HEK293 (cell line): ENCODE data around the gene MTMR3.

Experiments used
- CTCF ChIA-PET: fragments of 350-600 bp; formaldehyde crosslinking; extraction: SDS; loops from one replicate; lab custom pipeline; 2021; ENCODE audit warnings: antibody characterized with exemption; lab: Yijun Ruan, JAX
- POLR2A ChIA-PET: fragments of 300-600 bp; formaldehyde crosslinking; extraction: SDS; loops from one replicate; lab custom pipeline; 2020; ENCODE audit warnings: antibody characterized with exemption, inconsistent platforms; lab: Yijun Ruan, JAX
- H3K27ac ChIP-seq: fragments of 200-500 bp; sonication (Bioruptor generic); 2 replicates; pipeline ENCODE4 v1.5.1; 2014; ENCODE audit warnings: low read depth, low read length, control low read depth, inconsistent platforms; ENCODE audit errors: extremely low read depth
- H3K36me3 ChIP-seq, 2 experiments: fragments of 200-500 bp in 1 of 2; sonication (Bioruptor generic) in 1 of 2; 1 replicate in 1 of 2; 2 replicates in 1 of 2; pipeline ENCODE4 v1.5.1; 2014 to 2017; ENCODE audit warnings: inconsistent platforms in 2 of 2, low read length in 2 of 2; ENCODE audit not compliant: control insufficient read depth in 2 of 2, insufficient read depth in 1 of 2
- H3K4me1 ChIP-seq: fragments of 200-500 bp; sonication (Bioruptor generic); 2 replicates; pipeline ENCODE4 v1.5.1; 2014; ENCODE audit warnings: mild to moderate bottlenecking, low read length, inconsistent platforms; ENCODE audit not compliant: control insufficient read depth, insufficient read depth
- H3K4me3 ChIP-seq: 2 replicates; pipeline ENCODE4 v1.5.1; 2011; ENCODE audit warnings: low read depth, mild to moderate bottlenecking, control low read depth, low read length, moderate library complexity
- H3K9me3 ChIP-seq: fragments of 200-500 bp; sonication (Bioruptor generic); 2 replicates; pipeline ENCODE4 v1.5.1; 2014; ENCODE audit warnings: low read depth, low read length, inconsistent platforms; ENCODE audit not compliant: control insufficient read depth, insufficient read depth
- FEZF1 ChIP-seq: fragments of 450-650 bp; formaldehyde crosslinking; IDR thresholded peaks from 2 replicates; pipeline ENCODE4 v1.5.1; 2016; ENCODE audit warnings: missing biosample characterization, missing genetic modification characterization
- GLI4 ChIP-seq: fragments of 450-650 bp; formaldehyde crosslinking; IDR thresholded peaks from 2 replicates; pipeline ENCODE4 v1.5.1; 2016; ENCODE audit warnings: missing biosample characterization, missing genetic modification characterization
- KLF1 ChIP-seq: fragments of 450-650 bp; formaldehyde crosslinking; IDR thresholded peaks from 2 replicates; pipeline ENCODE4 v1.5.1; 2016; ENCODE audit warnings: missing biosample characterization, missing genetic modification characterization
- KLF10 ChIP-seq: fragments of 450-650 bp; IDR thresholded peaks from 2 replicates; pipeline ENCODE4 v1.5.1; 2018; ENCODE audit warnings: missing biosample characterization, mild to moderate bottlenecking, missing genetic modification characterization
- OVOL3 ChIP-seq: fragments of 450-650 bp; formaldehyde crosslinking; IDR thresholded peaks from 2 replicates; pipeline ENCODE4 v1.5.1; 2016; ENCODE audit warnings: missing biosample characterization, missing genetic modification characterization
- PBX3 ChIP-seq: sonication (generic); formaldehyde crosslinking; IDR thresholded peaks from 2 replicates; pipeline ENCODE4 v1.8.1; 2022; ENCODE audit warnings: mild to moderate bottlenecking, moderate library complexity, missing genetic modification reagents
- SP2 ChIP-seq: fragments of 450-650 bp; formaldehyde crosslinking; IDR thresholded peaks from 2 replicates; pipeline ENCODE4 v1.5.1; 2016; ENCODE audit warnings: missing biosample characterization, missing genetic modification characterization
- YY1 ChIP-seq: fragments of 450-650 bp; formaldehyde crosslinking; IDR thresholded peaks from 2 replicates; pipeline ENCODE4 v1.5.1; 2018; ENCODE audit warnings: missing biosample characterization, missing genetic modification characterization
- ZBTB48 ChIP-seq: fragments of 450-650 bp; formaldehyde crosslinking; IDR thresholded peaks from 2 replicates; pipeline ENCODE4 v1.5.1; 2016; ENCODE audit warnings: missing biosample characterization, missing genetic modification characterization
- ZFP3 ChIP-seq: fragments of 450-650 bp; formaldehyde crosslinking; IDR thresholded peaks from 2 replicates; pipeline ENCODE4 v1.5.1; 2016; ENCODE audit warnings: low read depth, missing biosample characterization, missing genetic modification characterization
- ZNF121 ChIP-seq: fragments of 450-650 bp; formaldehyde crosslinking; IDR thresholded peaks from 2 replicates; pipeline ENCODE4 v1.5.1; 2016; ENCODE audit warnings: missing biosample characterization, missing genetic modification characterization
- ZNF221 ChIP-seq: fragments of 450-650 bp; formaldehyde crosslinking; IDR thresholded peaks from 2 replicates; pipeline ENCODE4 v1.5.1; 2017; ENCODE audit warnings: missing biosample characterization, missing genetic modification characterization, borderline replicate concordance
- ZNF266 ChIP-seq: fragments of 450-650 bp; formaldehyde crosslinking; IDR thresholded peaks from 2 replicates; pipeline ENCODE4 v1.5.1; 2016; ENCODE audit warnings: missing biosample characterization, missing genetic modification characterization, low read depth
- ZNF280C ChIP-seq: fragments of 450-650 bp; formaldehyde crosslinking; IDR thresholded peaks from 2 replicates; pipeline ENCODE4 v1.5.1; 2016; ENCODE audit warnings: missing biosample characterization, missing genetic modification characterization
- ZNF521 ChIP-seq: fragments of 450-650 bp; formaldehyde crosslinking; IDR thresholded peaks from 2 replicates; pipeline ENCODE4 v1.5.1; 2017; ENCODE audit warnings: missing biosample characterization, mild to moderate bottlenecking, missing genetic modification characterization
- ZNF623 ChIP-seq: fragments of 450-650 bp; formaldehyde crosslinking; IDR thresholded peaks from 2 replicates; pipeline ENCODE4 v1.5.1; 2016; ENCODE audit warnings: missing biosample characterization, missing genetic modification characterization
- ZNF670 ChIP-seq: fragments of 450-650 bp; formaldehyde crosslinking; IDR thresholded peaks from 2 replicates; pipeline ENCODE4 v1.5.1; 2016; ENCODE audit warnings: missing biosample characterization, missing genetic modification characterization, low read depth
- TF ChIP-seq, protein P1 (sequence below): fragments of 450-650 bp; formaldehyde crosslinking; conservative IDR thresholded peaks from 2 replicates; pipeline ENCODE4 v1.5.1; 2016; ENCODE audit warnings: low read depth, missing biosample characterization, missing genetic modification characterization

MTMR3 gene

GRCh38 chr22:30027169-30027568 lies 144.2 kb downstream of the MTMR3 start:
- H3K27ac ChIP-seq = no peak overlapping the region
- ChIA-PET POLR2A (interaction anchor here (0.6 kb wide), 1 partner anchor 648 kb away, joined by 4 read pairs; no protein-coding TSS in a partner anchor), CTCF (interaction anchor here (0.6 to 1.4 kb wide), 2 partner anchors 21 to 338 kb away, joined by 3 to 5 read pairs; no protein-coding TSS in a partner anchor)
- H3K36me3 ChIP-seq = peaks cover 6 to 73% of the 10 kb centered on the region in 2 experiments; a peak in 2 of 3 replicates
- H3K4me1 ChIP-seq = no peaks in the 10 kb centered on the region
- no peak overlapping the region for H3K4me3 ChIP-seq
- H3K9me3 ChIP-seq = no peaks in the 10 kb centered on the region
- TF ChIP-seq KLF1 (tag by site-specific recombination) (peak; percentile 93), ZNF670 (no peak), ZNF521 (tag by site-specific recombination) (no peak), GLI4 (tag by site-specific recombination) (no peak)

DNA sequence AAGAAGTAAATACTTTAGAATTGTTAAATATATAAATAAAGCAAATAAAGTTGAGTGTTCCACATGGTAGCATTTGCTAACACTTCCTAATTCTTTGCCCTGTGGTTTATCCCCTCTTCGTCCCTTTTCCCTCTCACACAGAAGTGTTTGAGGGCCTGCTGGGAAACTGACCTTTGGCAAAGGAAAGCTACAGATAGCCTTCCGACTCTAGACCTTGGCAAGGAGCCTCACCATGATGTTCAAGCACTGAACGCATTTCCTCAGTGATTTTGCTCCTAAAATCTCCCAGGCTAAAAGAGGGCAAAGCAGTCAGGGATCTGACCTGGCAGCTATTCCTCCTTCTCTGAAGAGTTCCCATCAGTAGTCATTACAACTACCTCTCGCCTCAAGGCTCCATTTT lies 144.8 kb downstream of the MTMR3 start:
- CTCF ChIA-PET = interaction anchor here (1.4 to 4.1 kb wide), 3 partner anchors 22 to 338 kb away, joined by 5 to 16 read pairs (median 8); no protein-coding TSS in a partner anchor
- H3K36me3 ChIP-seq = peaks cover 6 to 66% of the 10 kb centered on the region in 2 experiments; a peak in 2 of 3 replicates
- H3K9me3 ChIP-seq = no peaks in the 10 kb centered on the region
- POLR2A ChIA-PET = interaction anchor here (1.6 kb wide), 1 partner anchor 11 kb away, joined by 5 read pairs; no protein-coding TSS in a partner anchor
- H3K4me1 ChIP-seq = no peaks in the 10 kb centered on the region
- H3K4me3 ChIP-seq = no peak overlapping the region
- no peak for TF ChIP-seq ZNF121 (tag by site-specific recombination)
- TF ChIP-seq, protein P1, sequence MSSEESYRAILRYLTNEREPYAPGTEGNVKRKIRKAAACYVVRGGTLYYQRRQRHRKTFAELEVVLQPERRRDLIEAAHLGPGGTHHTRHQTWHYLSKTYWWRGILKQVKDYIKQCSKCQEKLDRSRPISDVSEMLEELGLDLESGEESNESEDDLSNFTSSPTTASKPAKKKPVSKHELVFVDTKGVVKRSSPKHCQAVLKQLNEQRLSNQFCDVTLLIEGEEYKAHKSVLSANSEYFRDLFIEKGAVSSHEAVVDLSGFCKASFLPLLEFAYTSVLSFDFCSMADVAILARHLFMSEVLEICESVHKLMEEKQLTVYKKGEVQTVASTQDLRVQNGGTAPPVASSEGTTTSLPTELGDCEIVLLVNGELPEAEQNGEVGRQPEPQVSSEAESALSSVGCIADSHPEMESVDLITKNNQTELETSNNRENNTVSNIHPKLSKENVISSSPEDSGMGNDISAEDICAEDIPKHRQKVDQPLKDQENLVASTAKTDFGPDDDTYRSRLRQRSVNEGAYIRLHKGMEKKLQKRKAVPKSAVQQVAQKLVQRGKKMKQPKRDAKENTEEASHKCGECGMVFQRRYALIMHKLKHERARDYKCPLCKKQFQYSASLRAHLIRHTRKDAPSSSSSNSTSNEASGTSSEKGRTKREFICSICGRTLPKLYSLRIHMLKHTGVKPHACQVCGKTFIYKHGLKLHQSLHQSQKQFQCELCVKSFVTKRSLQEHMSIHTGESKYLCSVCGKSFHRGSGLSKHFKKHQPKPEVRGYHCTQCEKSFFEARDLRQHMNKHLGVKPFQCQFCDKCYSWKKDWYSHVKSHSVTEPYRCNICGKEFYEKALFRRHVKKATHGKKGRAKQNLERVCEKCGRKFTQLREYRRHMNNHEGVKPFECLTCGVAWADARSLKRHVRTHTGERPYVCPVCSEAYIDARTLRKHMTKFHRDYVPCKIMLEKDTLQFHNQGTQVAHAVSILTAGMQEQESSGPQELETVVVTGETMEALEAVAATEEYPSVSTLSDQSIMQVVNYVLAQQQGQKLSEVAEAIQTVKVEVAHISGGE = no peak
- TF ChIP-seq ZNF221 (tag by site-specific recombination) = no peak
- no peak for TF ChIP-seq SP2 (tag by site-specific recombination)
- no peak for TF ChIP-seq ZNF266 (tag by site-specific recombination)
- TF ChIP-seq ZNF280C (tag by site-specific recombination) = no peak
- no peak for TF ChIP-seq PBX3 (CRISPR knock-in tag)
- TF ChIP-seq YY1 (tag by site-specific recombination) = no peak
- TF ChIP-seq ZNF623 (tag by site-specific recombination) = no peak
- no peak overlapping the region for H3K27ac ChIP-seq

GRCh38 chr22:30028731-30029130 lies 145.8 kb downstream of the MTMR3 start:
- H3K4me3 ChIP-seq = no peak overlapping the region
- TF ChIP-seq ZFP3 (tag by site-specific recombination) (no peak), OVOL3 (no peak), ZBTB48 (tag by site-specific recombination) (no peak), FEZF1 (tag by site-specific recombination) (no peak), KLF10 (tag by site-specific recombination) (no peak)
- TF ChIP-seq, all 188 proteins: peak for 0
- ChIA-PET POLR2A (interaction anchor here (1.6 kb wide), 1 partner anchor 10 kb away, joined by 5 read pairs; no protein-coding TSS in a partner anchor), CTCF (interaction anchor here (0.7 to 4.1 kb wide), 3 partner anchors 15 to 60 kb away, joined by 3 to 16 read pairs (median 8); no protein-coding TSS in a partner anchor)
- Histone ChIP-seq H3K27ac (no peak overlapping the region), H3K36me3 (peaks cover 6 to 57% of the 10 kb centered on the region in 2 experiments; a peak in 2 of 3 replicates), H3K4me1 (no peaks in the 10 kb centered on the region), H3K9me3 (no peaks in the 10 kb centered on the region)
